ENCODE data around the gene CEACAM19.
"Not testable (repeated sequence)": the region's sequence is repeated elsewhere in the genome, so short reads cannot be mapped to it uniquely, and the experiment has no call there.

The CEACAM19 gene

GRCh38 chr19:44701228-44701627 lies 29.9 kb downstream of the CEACAM19 start:
- DNase-seq (ENCODE audit: low read depth, low spot score): no peak

GRCh38 chr19:44702551-44703176 lies 31.4 kb downstream of the CEACAM19 start:
- DNase-seq (ENCODE audit: low read depth, low spot score): no peak

- no peak for DNase-seq (ENCODE audit: low read depth, low spot score)
Measured at GRCh38 chr19:44703336-44704078, 32.2 kb downstream of the CEACAM19 start.

GRCh38 chr19:44704982-44705381 lies 33.7 kb downstream of the CEACAM19 start:
- DNase-seq (ENCODE audit: low read depth, low spot score): no peak

- no peak for DNase-seq (ENCODE audit: low read depth, low spot score)
Measured at GRCh38 chr19:44705502-44706010, 34.3 kb downstream of the CEACAM19 start.

- no peak for DNase-seq (ENCODE audit: low read depth, low spot score)
Measured at GRCh38 chr19:44706506-44707236, 35.4 kb downstream of the CEACAM19 start.

- DNase-seq (ENCODE audit: low read depth, low spot score): no peak
Measured at GRCh38 chr19:44707794-44708193, 36.5 kb downstream of the CEACAM19 start.

GRCh38 chr19:44708940-44709339 lies 37.7 kb downstream of the CEACAM19 start:
- DNase-seq (ENCODE audit: low read depth, low spot score): no peak

- not testable (repeated sequence) for DNase-seq (ENCODE audit: low read depth, low spot score)
Measured at GRCh38 chr19:44709434-44710266, 38.4 kb downstream of the CEACAM19 start.

GRCh38 chr19:44710483-44710882 lies 39.2 kb downstream of the CEACAM19 start:
- no peak for DNase-seq (ENCODE audit: low read depth, low spot score)

GRCh38 chr19:44712864-44713515 lies 41.7 kb downstream of the CEACAM19 start:
- DNase-seq (ENCODE audit: low read depth, low spot score): no peak

GRCh38 chr19:44714597-44715169 lies 43.4 kb downstream of the CEACAM19 start:
- DNase-seq (ENCODE audit: low read depth, low spot score): no peak

GRCh38 chr19:44717603-44718002 lies 46.3 kb downstream of the CEACAM19 start:
- no peak for DNase-seq (ENCODE audit: low read depth, low spot score)

GRCh38 chr19:44718441-44719261 lies 47.4 kb downstream of the CEACAM19 start:
- DNase-seq (ENCODE audit: low read depth, low spot score): no peak

- DNase-seq (ENCODE audit: low read depth, low spot score): no peak
Measured at GRCh38 chr19:44719262-44719701, 48.0 kb downstream of the CEACAM19 start.

- DNase-seq (ENCODE audit: low read depth, low spot score): not testable (repeated sequence)
Measured at GRCh38 chr19:44720396-44720795, 49.1 kb downstream of the CEACAM19 start.

GRCh38 chr19:44720945-44721344 lies 49.7 kb downstream of the CEACAM19 start:
- no peak for DNase-seq (ENCODE audit: low read depth, low spot score)

GRCh38 chr19:44721369-44721768 lies 50.1 kb downstream of the CEACAM19 start:
- DNase-seq (ENCODE audit: low read depth, low spot score): not testable (repeated sequence)
